GM23338 (cell line): ENCODE results near the gene CD2AP.

ENCODE experiments used
- CREB1 ChIP-seq: fragments of 250-450 bp; sonication (Bioruptor Pico); IDR thresholded peaks from 2 replicates; pipeline ENCODE4 v1.5.0; 2020; ENCODE audit warnings: low read depth, mild to moderate bottlenecking, moderate library complexity
- EZH2 ChIP-seq: fragments of 200-600 bp; sonication (generic); IDR thresholded peaks from one replicate; pipeline ENCODE4 v1.8.0; 2017; ENCODE audit warnings: antibody characterized with exemption, mild to moderate bottlenecking, low read depth; ENCODE audit not compliant: unreplicated experiment
- EZH2phosphoT487 ChIP-seq: fragments of 200-600 bp; sonication (generic); IDR thresholded peaks from one replicate; pipeline ENCODE4 v1.8.1; 2018; ENCODE audit warnings: antibody characterized with exemption; ENCODE audit not compliant: unreplicated experiment
- JUNB ChIP-seq: IDR thresholded peaks from one replicate; pipeline ENCODE4 v1.6.1; 2016; ENCODE audit warnings: antibody characterized with exemption; ENCODE audit not compliant: unreplicated experiment
- NANOG ChIP-seq: IDR thresholded peaks from 2 replicates; pipeline ENCODE4 v1.6.1; 2016; ENCODE audit warnings: antibody characterized with exemption, borderline replicate concordance
- POLR2AphosphoS5 ChIP-seq: IDR thresholded peaks from 2 replicates; pipeline ENCODE4 v1.6.1; 2016; ENCODE audit warnings: antibody characterized with exemption, low read depth
- ZNF114 ChIP-seq: fragments of 250-450 bp; sonication (Bioruptor Pico); IDR thresholded peaks from 2 replicates; pipeline ENCODE4 v1.5.0; 2020; ENCODE audit warnings: mild to moderate bottlenecking, moderate library complexity
- ZNF331 ChIP-seq: fragments of 250-450 bp; sonication (Bioruptor Pico); IDR thresholded peaks from 2 replicates; pipeline ENCODE4 v1.5.0; 2020; ENCODE audit warnings: low read depth, mild to moderate bottlenecking, moderate library complexity
- TF ChIP-seq, protein P1 (sequence below), 2 experiments: fragments of 200-600 bp in 1 of 2; sonication (generic) in 1 of 2; conservative IDR thresholded peaks; 2 replicates each; pipeline versions ENCODE4 v1.5.1 to v1.6.1; 2016 to 2017; ENCODE audit warnings: antibody characterized with exemption in 2 of 2, low read depth in 2 of 2, mild to moderate bottlenecking in 2 of 2, moderate library complexity in 1 of 2
- TF ChIP-seq, protein P2 (sequence below): IDR thresholded peaks from one replicate; pipeline ENCODE4 v1.6.1; 2018; ENCODE audit warnings: antibody characterized with exemption; ENCODE audit not compliant: unreplicated experiment
- TF ChIP-seq, protein P3 (sequence below): fragments of 250-450 bp; sonication (Bioruptor Pico); IDR thresholded peaks from 2 replicates; pipeline ENCODE4 v1.5.0; 2020; ENCODE audit warnings: mild to moderate bottlenecking, moderate library complexity

DNA sequence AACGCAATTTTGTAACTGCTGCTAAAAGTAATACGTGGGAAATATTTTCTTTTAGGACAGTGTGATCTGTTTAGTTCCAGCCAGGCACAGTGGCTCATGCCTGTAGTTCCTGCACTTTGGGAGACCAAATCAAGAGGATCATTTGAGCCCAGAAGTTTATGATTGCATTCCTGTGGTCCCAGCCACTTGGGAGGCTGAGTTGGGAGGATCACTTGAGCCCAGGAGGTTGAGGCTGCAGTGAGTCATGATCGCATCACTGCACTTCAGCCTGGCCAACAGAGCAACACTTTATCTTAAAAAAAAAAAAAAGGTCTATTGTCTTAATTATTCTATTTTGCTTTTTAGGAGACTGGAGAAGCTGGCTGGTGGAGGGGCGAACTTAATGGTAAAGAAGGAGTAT, 101.5 kb downstream of the CD2AP start:
- TF ChIP-seq, protein P1, sequence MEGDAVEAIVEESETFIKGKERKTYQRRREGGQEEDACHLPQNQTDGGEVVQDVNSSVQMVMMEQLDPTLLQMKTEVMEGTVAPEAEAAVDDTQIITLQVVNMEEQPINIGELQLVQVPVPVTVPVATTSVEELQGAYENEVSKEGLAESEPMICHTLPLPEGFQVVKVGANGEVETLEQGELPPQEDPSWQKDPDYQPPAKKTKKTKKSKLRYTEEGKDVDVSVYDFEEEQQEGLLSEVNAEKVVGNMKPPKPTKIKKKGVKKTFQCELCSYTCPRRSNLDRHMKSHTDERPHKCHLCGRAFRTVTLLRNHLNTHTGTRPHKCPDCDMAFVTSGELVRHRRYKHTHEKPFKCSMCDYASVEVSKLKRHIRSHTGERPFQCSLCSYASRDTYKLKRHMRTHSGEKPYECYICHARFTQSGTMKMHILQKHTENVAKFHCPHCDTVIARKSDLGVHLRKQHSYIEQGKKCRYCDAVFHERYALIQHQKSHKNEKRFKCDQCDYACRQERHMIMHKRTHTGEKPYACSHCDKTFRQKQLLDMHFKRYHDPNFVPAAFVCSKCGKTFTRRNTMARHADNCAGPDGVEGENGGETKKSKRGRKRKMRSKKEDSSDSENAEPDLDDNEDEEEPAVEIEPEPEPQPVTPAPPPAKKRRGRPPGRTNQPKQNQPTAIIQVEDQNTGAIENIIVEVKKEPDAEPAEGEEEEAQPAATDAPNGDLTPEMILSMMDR (conservative IDR thresholded peaks at IDR 0.05; ENCODE audit: low read depth in 2 of 2): no peak
- no peak for TF ChIP-seq POLR2AphosphoS5
- TF ChIP-seq, protein P2, sequence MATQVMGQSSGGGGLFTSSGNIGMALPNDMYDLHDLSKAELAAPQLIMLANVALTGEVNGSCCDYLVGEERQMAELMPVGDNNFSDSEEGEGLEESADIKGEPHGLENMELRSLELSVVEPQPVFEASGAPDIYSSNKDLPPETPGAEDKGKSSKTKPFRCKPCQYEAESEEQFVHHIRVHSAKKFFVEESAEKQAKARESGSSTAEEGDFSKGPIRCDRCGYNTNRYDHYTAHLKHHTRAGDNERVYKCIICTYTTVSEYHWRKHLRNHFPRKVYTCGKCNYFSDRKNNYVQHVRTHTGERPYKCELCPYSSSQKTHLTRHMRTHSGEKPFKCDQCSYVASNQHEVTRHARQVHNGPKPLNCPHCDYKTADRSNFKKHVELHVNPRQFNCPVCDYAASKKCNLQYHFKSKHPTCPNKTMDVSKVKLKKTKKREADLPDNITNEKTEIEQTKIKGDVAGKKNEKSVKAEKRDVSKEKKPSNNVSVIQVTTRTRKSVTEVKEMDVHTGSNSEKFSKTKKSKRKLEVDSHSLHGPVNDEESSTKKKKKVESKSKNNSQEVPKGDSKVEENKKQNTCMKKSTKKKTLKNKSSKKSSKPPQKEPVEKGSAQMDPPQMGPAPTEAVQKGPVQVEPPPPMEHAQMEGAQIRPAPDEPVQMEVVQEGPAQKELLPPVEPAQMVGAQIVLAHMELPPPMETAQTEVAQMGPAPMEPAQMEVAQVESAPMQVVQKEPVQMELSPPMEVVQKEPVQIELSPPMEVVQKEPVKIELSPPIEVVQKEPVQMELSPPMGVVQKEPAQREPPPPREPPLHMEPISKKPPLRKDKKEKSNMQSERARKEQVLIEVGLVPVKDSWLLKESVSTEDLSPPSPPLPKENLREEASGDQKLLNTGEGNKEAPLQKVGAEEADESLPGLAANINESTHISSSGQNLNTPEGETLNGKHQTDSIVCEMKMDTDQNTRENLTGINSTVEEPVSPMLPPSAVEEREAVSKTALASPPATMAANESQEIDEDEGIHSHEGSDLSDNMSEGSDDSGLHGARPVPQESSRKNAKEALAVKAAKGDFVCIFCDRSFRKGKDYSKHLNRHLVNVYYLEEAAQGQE: no peak
- TF ChIP-seq, protein P3, sequence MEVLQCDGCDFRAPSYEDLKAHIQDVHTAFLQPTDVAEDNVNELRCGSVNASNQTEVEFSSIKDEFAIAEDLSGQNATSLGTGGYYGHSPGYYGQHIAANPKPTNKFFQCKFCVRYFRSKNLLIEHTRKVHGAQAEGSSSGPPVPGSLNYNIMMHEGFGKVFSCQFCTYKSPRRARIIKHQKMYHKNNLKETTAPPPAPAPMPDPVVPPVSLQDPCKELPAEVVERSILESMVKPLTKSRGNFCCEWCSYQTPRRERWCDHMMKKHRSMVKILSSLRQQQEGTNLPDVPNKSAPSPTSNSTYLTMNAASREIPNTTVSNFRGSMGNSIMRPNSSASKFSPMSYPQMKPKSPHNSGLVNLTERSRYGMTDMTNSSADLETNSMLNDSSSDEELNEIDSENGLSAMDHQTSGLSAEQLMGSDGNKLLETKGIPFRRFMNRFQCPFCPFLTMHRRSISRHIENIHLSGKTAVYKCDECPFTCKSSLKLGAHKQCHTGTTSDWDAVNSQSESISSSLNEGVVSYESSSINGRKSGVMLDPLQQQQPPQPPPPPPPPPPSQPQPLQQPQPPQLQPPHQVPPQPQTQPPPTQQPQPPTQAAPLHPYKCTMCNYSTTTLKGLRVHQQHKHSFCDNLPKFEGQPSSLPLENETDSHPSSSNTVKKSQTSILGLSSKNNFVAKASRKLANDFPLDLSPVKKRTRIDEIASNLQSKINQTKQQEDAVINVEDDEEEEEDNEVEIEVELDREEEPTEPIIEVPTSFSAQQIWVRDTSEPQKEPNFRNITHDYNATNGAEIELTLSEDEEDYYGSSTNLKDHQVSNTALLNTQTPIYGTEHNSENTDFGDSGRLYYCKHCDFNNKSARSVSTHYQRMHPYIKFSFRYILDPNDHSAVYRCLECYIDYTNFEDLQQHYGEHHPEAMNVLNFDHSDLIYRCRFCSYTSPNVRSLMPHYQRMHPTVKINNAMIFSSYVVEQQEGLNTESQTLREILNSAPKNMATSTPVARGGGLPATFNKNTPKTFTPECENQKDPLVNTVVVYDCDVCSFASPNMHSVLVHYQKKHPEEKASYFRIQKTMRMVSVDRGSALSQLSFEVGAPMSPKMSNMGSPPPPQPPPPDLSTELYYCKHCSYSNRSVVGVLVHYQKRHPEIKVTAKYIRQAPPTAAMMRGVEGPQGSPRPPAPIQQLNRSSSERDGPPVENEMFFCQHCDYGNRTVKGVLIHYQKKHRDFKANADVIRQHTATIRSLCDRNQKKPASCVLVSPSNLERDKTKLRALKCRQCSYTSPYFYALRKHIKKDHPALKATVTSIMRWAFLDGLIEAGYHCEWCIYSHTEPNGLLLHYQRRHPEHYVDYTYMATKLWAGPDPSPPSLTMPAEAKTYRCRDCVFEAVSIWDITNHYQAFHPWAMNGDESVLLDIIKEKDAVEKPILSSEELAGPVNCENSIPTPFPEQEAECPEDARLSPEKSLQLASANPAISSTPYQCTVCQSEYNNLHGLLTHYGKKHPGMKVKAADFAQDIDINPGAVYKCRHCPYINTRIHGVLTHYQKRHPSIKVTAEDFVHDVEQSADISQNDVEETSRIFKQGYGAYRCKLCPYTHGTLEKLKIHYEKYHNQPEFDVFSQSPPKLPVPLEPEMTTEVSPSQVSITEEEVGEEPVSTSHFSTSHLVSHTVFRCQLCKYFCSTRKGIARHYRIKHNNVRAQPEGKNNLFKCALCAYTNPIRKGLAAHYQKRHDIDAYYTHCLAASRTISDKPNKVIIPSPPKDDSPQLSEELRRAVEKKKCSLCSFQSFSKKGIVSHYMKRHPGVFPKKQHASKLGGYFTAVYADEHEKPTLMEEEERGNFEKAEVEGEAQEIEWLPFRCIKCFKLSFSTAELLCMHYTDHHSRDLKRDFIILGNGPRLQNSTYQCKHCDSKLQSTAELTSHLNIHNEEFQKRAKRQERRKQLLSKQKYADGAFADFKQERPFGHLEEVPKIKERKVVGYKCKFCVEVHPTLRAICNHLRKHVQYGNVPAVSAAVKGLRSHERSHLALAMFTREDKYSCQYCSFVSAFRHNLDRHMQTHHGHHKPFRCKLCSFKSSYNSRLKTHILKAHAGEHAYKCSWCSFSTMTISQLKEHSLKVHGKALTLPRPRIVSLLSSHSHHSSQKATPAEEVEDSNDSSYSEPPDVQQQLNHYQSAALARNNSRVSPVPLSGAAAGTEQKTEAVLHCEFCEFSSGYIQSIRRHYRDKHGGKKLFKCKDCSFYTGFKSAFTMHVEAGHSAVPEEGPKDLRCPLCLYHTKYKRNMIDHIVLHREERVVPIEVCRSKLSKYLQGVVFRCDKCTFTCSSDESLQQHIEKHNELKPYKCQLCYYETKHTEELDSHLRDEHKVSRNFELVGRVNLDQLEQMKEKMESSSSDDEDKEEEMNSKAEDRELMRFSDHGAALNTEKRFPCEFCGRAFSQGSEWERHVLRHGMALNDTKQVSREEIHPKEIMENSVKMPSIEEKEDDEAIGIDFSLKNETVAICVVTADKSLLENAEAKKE (CRISPR knock-in tag): no peak
- no peak for TF ChIP-seq NANOG
- TF ChIP-seq CREB1 (CRISPR knock-in tag): no peak
- no peak for TF ChIP-seq EZH2
- no peak for TF ChIP-seq ZNF114
- TF ChIP-seq ZNF331 (CRISPR knock-in tag): no peak
- TF ChIP-seq JUNB: no peak
- no peak for TF ChIP-seq EZH2phosphoT487
